Measurements from ENCODE around the gene INSIG1. TPM values are rescaled to one million over a fixed set of nuclear protein-coding genes. Genes with fewer than 3 reads are reported as not detected.

The INSIG1 gene
- total and polyA plus RNA-seq, 8 donors = 13.5 to 170 (median 21.4) TPM

GRCh38 chr7:155311826-155312537 lies 14.3 kb downstream of the INSIG1 start:
- TF ChIP-seq, protein P1, sequence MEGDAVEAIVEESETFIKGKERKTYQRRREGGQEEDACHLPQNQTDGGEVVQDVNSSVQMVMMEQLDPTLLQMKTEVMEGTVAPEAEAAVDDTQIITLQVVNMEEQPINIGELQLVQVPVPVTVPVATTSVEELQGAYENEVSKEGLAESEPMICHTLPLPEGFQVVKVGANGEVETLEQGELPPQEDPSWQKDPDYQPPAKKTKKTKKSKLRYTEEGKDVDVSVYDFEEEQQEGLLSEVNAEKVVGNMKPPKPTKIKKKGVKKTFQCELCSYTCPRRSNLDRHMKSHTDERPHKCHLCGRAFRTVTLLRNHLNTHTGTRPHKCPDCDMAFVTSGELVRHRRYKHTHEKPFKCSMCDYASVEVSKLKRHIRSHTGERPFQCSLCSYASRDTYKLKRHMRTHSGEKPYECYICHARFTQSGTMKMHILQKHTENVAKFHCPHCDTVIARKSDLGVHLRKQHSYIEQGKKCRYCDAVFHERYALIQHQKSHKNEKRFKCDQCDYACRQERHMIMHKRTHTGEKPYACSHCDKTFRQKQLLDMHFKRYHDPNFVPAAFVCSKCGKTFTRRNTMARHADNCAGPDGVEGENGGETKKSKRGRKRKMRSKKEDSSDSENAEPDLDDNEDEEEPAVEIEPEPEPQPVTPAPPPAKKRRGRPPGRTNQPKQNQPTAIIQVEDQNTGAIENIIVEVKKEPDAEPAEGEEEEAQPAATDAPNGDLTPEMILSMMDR (IDR thresholded peaks at IDR 0.05) = no peak
- H3K27ac ChIP-seq = no peak overlapping the region
- peaks cover 0 to 41% of the 10 kb centered on the region in 2 donors for H3K36me3 ChIP-seq
- DNase-seq (no peak), ATAC-seq (no peak)
- intact Hi-C loops (cut with DNase I) = no loop called here
- no peaks in the 10 kb centered on the region for H3K9me3 ChIP-seq
- H3K27me3 ChIP-seq = no peaks in the 10 kb centered on the region
- no peaks in the 10 kb centered on the region for H3K4me1 ChIP-seq
- H3K4me3 ChIP-seq = no peak overlapping the region

DNA sequence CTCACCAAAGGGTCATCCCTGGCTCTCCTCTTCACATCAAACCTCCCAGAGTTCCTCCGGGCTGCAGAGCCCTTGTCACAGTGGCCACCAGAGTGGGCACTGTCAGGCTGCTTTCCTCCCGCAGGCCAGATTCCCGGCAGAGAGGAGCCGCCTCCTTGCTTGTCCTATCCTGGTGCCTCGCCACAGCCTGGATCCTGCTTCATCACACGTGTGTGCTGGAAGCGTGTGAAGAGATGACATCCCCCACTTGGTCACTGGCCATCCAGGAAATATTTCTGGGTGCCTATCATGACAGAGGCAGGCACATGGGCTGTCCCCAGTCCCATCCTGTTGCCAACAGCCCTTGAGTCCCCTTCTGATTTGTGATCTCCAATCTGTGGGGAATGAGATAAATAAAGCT lies 15.0 kb downstream of the INSIG1 start:
- Histone ChIP-seq H3K27ac (no peak overlapping the region), H3K36me3 (peaks cover 0 to 35% of the 10 kb centered on the region in 2 donors), H3K9me3 (no peaks in the 10 kb centered on the region), H3K4me3 (no peak overlapping the region), H3K4me1 (no peaks in the 10 kb centered on the region), H3K27me3 (no peaks in the 10 kb centered on the region)
- TF ChIP-seq, protein P1 (IDR thresholded peaks at IDR 0.05) = no peak
- intact Hi-C loops (cut with DNase I) = no loop called here
- ATAC-seq = no peak
- no peak for DNase-seq

- no peak overlapping the region for H3K27ac ChIP-seq
- DNase-seq (no peak), ATAC-seq (no peak)
- H3K27me3 ChIP-seq = no peaks in the 10 kb centered on the region
- no peaks in the 10 kb centered on the region for H3K9me3 ChIP-seq
- H3K4me1 ChIP-seq = no peaks in the 10 kb centered on the region
- intact Hi-C loops (cut with DNase I) = no loop called here
- H3K36me3 ChIP-seq = peaks cover 0 to 30% of the 10 kb centered on the region in 2 donors
- no peak overlapping the region for H3K4me3 ChIP-seq
- TF ChIP-seq, protein P1 (IDR thresholded peaks at IDR 0.05) = no peak
Measured at GRCh38 chr7:155313096-155313495, 15.4 kb downstream of the INSIG1 start.

GRCh38 chr7:155315977-155316376 lies 18.3 kb downstream of the INSIG1 start:
- Histone ChIP-seq H3K27me3 (peaks cover 0 to 6% of the 10 kb centered on the region in 2 donors), H3K36me3 (peaks cover 0 to 1% of the 10 kb centered on the region in 2 donors), H3K4me3 (no peak overlapping the region), H3K9me3 (no peaks in the 10 kb centered on the region), H3K27ac (no peak overlapping the region), H3K4me1 (no peaks in the 10 kb centered on the region)
- ATAC-seq (no peak), DNase-seq (no peak)
- TF ChIP-seq, protein P1 (IDR thresholded peaks at IDR 0.05) = no peak
- intact Hi-C loops (cut with DNase I) = no loop called here

DNA sequence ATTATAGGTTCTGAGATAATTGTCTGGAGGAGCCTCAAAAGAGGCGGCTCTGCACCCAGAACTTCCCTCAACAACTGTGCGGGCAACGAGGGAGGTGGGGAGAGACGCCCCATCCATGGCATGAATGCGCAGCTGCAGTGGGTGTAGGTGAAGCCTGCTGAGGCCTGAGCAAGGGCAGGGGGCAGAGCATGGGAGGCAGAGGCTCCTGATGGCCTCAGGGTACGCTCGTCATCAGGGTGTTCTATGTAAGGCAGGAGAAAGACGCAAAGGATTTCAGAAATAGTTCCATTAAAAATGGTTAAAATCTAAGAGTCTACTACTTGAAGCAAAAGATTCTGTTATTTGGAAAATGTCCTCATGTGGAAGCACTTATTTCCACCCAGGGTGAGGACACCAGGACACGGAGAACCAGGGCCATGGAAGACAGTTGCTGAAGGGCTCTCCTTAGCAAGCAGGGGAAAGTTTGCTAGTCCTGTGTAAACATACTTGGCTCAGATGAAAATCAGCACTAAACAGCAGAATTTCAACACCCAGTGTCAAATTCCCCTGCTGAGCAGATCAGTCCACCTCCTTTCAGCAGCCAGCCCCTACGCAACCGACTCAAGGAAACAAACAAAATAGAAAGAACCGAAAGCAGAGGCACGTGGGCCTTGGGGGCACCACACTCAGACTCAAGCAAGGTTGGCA lies 18.9 kb downstream of the INSIG1 start:
- Histone ChIP-seq H3K4me1 (no peaks in the 10 kb centered on the region), H3K4me3 (no peak overlapping the region), H3K36me3 (no peaks in the 10 kb centered on the region), H3K9me3 (no peaks in the 10 kb centered on the region), H3K27me3 (peaks cover 0 to 7% of the 10 kb centered on the region in 2 donors), H3K27ac (peak overlapping the region in 1 of 2 donors; percentile 51)
- DNase-seq (peak in 1 of 4 donors; percentile 45), ATAC-seq (peak; percentile 91)
- TF ChIP-seq, protein P1 (IDR thresholded peaks at IDR 0.05) = no peak
- intact Hi-C loops (cut with DNase I) = no loop called here

Data from left lung (tissue), 10 donors.